Osteoblast (primary cell): ENCODE results near the gene CDKN3. TPM values are rescaled to one million over a fixed set of nuclear protein-coding genes. Genes with fewer than 3 reads are reported as not detected.

Experiments used
- DNase-seq: peaks from one replicate; pipeline ENCODE4 v3.0.0; 2011; ENCODE audit warnings: low spot score, mixed read lengths; ENCODE audit not compliant: insufficient read length; ENCODE audit errors: missing footprints
- H2AFZ ChIP-seq: 2 replicates; pipeline ENCODE4 v1.6.0; 2011; ENCODE audit warnings: mild to moderate bottlenecking, low read length
- H3K27ac ChIP-seq: 2 replicates; pipeline ENCODE4 v1.5.1; 2011; ENCODE audit warnings: mild to moderate bottlenecking, low read depth, low read length, moderate library complexity
- H3K27me3 ChIP-seq: 2 replicates; pipeline ENCODE4 v1.6.0; 2012; ENCODE audit warnings: mild to moderate bottlenecking, control low read depth, inconsistent platforms, low read length, moderate library complexity; ENCODE audit not compliant: insufficient read depth
- H3K36me3 ChIP-seq: 2 replicates; pipeline ENCODE4 v1.5.1; 2011; ENCODE audit warnings: mild to moderate bottlenecking, low read length, control low read depth, moderate library complexity; ENCODE audit not compliant: insufficient read depth
- H3K4me1 ChIP-seq: 2 replicates; pipeline ENCODE4 v1.5.1; 2011; ENCODE audit warnings: mild to moderate bottlenecking, low read length, control low read depth, moderate library complexity; ENCODE audit not compliant: insufficient read depth
- H3K4me2 ChIP-seq: 2 replicates; pipeline ENCODE4 v1.6.0; 2011; ENCODE audit warnings: mild to moderate bottlenecking, low read length; ENCODE audit not compliant: insufficient read depth
- H3K4me3 ChIP-seq: fragments of 200-600 bp; sonication (generic); 3 replicates; pipeline ENCODE4 v1.5.1; 2012; ENCODE audit warnings: mild to moderate bottlenecking, low read length, inconsistent platforms; ENCODE audit not compliant: insufficient read depth
- H3K79me2 ChIP-seq: 2 replicates; pipeline ENCODE4 v1.6.0; 2012; ENCODE audit warnings: mild to moderate bottlenecking, low read length, control low read depth, inconsistent platforms; ENCODE audit not compliant: insufficient read depth
- H3K9me3 ChIP-seq: 2 replicates; pipeline ENCODE4 v1.5.1; 2011; ENCODE audit warnings: low read depth, low read length, control low read depth
- H4K20me1 ChIP-seq: 2 replicates; pipeline ENCODE4 v1.6.0; 2012; ENCODE audit warnings: mild to moderate bottlenecking, low read length, control low read depth; ENCODE audit not compliant: insufficient read depth
- total RNA-seq: library from RNA; depleted of rRNA; stranded (reverse); fragments of >200 nt; gene quantifications from 2 replicates; pipeline ENCODE4 v1.2.3, GENCODE V29; 2012
- TF ChIP-seq, protein P1 (sequence below): IDR thresholded peaks from 2 replicates; pipeline ENCODE4 v1.5.1; 2011; ENCODE audit warnings: mild to moderate bottlenecking, low read depth, low read length, moderate library complexity; ENCODE audit errors: extremely low read depth

The CDKN3 gene
- total RNA-seq, 1 donor = 7.6 TPM

DNA sequence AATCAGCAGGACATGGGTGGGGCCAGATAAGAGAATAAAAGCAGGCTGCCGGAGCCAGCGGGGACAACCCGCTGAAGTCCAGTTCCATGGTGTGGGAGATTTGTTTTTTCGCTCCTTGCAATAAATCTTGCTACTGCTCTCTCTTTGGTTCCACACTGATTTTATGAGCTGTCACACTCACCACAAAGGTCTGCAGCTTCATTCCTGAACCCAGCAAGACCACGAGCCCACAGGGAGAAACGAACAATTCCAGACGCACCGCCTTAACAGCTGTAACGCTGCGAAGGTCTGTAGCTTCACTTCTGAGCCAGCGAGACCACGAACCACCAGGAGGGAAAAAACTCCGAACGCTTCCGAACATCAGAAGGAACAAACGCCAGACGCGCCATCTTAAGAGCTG is 47.2 kb downstream of the CDKN3 start:
- Histone ChIP-seq H3K9me3 (no peaks in the 10 kb centered on the region), H3K4me3 (no peak overlapping the region), H3K36me3 (no peaks in the 10 kb centered on the region), H3K27ac (no peak overlapping the region), H3K4me1 (peaks cover 20% of the 10 kb centered on the region), H2AFZ (peak overlapping the region; percentile 39), H3K27me3 (no peaks in the 10 kb centered on the region), H3K4me2 (no peak overlapping the region), H3K79me2 (peaks cover 17% of the 10 kb centered on the region), H4K20me1 (peaks cover 10% of the 10 kb centered on the region)
- TF ChIP-seq, protein P1, sequence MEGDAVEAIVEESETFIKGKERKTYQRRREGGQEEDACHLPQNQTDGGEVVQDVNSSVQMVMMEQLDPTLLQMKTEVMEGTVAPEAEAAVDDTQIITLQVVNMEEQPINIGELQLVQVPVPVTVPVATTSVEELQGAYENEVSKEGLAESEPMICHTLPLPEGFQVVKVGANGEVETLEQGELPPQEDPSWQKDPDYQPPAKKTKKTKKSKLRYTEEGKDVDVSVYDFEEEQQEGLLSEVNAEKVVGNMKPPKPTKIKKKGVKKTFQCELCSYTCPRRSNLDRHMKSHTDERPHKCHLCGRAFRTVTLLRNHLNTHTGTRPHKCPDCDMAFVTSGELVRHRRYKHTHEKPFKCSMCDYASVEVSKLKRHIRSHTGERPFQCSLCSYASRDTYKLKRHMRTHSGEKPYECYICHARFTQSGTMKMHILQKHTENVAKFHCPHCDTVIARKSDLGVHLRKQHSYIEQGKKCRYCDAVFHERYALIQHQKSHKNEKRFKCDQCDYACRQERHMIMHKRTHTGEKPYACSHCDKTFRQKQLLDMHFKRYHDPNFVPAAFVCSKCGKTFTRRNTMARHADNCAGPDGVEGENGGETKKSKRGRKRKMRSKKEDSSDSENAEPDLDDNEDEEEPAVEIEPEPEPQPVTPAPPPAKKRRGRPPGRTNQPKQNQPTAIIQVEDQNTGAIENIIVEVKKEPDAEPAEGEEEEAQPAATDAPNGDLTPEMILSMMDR = no peak
- no peak for DNase-seq

DNA sequence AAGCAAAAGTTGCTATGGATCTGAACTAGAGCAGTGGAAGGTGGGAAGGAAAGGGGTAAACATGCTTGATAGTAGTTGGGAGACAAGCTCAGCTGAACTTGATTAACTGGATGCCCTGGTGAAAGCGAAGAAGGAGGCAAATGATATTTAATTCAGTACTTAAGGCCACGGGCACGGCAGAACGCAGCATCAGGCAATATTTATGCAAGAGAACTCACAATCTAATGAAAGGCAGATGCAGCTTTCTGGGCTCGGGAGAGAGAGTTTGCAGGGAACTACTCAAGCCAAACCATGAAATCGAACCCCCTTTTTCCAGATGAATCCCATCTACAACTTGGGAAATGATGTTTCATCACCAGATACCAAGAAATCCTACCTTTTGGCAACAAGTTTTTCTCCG is 47.9 kb downstream of the CDKN3 start:
- H2AFZ ChIP-seq = no peak overlapping the region

DNA sequence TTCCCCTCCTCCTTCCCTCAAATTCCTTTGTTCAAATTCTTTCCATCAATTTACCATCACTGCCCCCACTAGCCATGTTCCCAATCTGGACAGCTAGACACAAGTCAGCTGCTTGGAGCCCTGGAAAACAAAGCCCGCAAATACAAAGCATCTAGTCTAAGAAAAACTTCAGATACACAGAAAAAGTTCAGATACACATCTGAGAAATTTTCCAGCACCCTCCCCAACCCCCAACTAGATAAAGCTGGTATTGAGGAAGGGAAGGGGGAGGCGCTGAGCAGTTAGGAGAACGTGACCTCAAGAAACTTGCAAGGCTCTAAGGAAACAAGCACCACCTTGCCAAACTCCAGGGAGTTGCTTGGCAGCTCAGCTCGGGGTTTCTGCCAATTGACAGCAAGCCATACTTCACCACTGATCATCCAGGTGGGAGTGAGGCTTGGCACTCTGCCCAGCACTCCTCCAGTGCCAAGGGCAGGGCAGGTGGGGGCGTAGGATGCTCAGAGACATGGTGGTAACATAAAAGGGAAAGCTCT is 49.4 kb downstream of the CDKN3 start:
- no peaks in the 10 kb centered on the region for H3K27me3 ChIP-seq
- no peak overlapping the region for H3K27ac ChIP-seq
- no peaks in the 10 kb centered on the region for H4K20me1 ChIP-seq
- DNase-seq = no peak
- H3K79me2 ChIP-seq = no peaks in the 10 kb centered on the region
- no peak overlapping the region for H2AFZ ChIP-seq
- no peak overlapping the region for H3K4me3 ChIP-seq
- H3K4me1 ChIP-seq = peaks cover 14% of the 10 kb centered on the region
- no peaks in the 10 kb centered on the region for H3K36me3 ChIP-seq
- H3K4me2 ChIP-seq = no peak overlapping the region
- no peaks in the 10 kb centered on the region for H3K9me3 ChIP-seq
- TF ChIP-seq, protein P1 = no peak

More for the DNA sequence above, 47.9 kb downstream of the CDKN3 start:
- H3K4me3 ChIP-seq = no peak overlapping the region
- H3K27me3 ChIP-seq = no peaks in the 10 kb centered on the region
- H3K27ac ChIP-seq = no peak overlapping the region
- H3K9me3 ChIP-seq = no peaks in the 10 kb centered on the region
- peaks cover 5% of the 10 kb centered on the region for H4K20me1 ChIP-seq
- H3K79me2 ChIP-seq = peaks cover 10% of the 10 kb centered on the region
- TF ChIP-seq, protein P1 = no peak
- no peaks in the 10 kb centered on the region for H3K36me3 ChIP-seq
- H3K4me2 ChIP-seq = no peak overlapping the region
- peaks cover 19% of the 10 kb centered on the region for H3K4me1 ChIP-seq
- no peak for DNase-seq

DNA sequence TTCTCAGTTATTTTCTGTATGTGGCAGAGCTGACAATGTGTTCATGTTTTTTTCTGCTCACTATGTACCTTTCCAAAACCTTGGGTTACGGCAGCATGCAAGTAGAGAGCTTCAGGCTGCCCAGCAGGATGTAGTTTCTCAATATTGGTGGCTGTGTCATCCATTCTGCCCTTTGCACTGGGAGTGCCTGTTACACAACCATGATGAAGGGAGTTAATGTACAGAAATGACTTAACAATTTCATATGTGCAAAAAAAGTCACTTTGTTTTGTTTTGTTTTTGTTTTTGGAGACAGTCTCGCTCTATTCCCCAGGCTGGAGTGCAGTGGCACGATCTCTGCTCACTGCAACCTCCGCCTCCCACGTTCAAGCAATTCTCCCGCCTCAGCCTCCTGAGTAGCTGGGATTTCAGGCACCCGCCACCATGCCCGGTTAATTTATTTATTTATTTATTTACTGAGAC is 50.5 kb downstream of the CDKN3 start:
- no peak overlapping the region for H3K27ac ChIP-seq
- no peak overlapping the region for H3K4me3 ChIP-seq
- no peaks in the 10 kb centered on the region for H4K20me1 ChIP-seq
- DNase-seq = no peak
- H3K4me2 ChIP-seq = no peak overlapping the region
- H3K36me3 ChIP-seq = no peaks in the 10 kb centered on the region
- TF ChIP-seq, protein P1 = no peak
- H3K27me3 ChIP-seq = no peaks in the 10 kb centered on the region
- H2AFZ ChIP-seq = no peak overlapping the region
- H3K4me1 ChIP-seq = peaks cover 11% of the 10 kb centered on the region
- no peaks in the 10 kb centered on the region for H3K79me2 ChIP-seq
- H3K9me3 ChIP-seq = no peaks in the 10 kb centered on the region
